ENCODE results near the gene PPP3R1. TPM values are rescaled to one million over a fixed set of nuclear protein-coding genes. Genes with fewer than 3 reads are reported as not detected.

The PPP3R1 gene
- total and polyA plus RNA-seq, 9 of the 15 experiments (the other 6 are each of a cell fraction or from before 2014, with no cell fraction given): 3.7 to 70.0 (median 24.8) TPM

DNA sequence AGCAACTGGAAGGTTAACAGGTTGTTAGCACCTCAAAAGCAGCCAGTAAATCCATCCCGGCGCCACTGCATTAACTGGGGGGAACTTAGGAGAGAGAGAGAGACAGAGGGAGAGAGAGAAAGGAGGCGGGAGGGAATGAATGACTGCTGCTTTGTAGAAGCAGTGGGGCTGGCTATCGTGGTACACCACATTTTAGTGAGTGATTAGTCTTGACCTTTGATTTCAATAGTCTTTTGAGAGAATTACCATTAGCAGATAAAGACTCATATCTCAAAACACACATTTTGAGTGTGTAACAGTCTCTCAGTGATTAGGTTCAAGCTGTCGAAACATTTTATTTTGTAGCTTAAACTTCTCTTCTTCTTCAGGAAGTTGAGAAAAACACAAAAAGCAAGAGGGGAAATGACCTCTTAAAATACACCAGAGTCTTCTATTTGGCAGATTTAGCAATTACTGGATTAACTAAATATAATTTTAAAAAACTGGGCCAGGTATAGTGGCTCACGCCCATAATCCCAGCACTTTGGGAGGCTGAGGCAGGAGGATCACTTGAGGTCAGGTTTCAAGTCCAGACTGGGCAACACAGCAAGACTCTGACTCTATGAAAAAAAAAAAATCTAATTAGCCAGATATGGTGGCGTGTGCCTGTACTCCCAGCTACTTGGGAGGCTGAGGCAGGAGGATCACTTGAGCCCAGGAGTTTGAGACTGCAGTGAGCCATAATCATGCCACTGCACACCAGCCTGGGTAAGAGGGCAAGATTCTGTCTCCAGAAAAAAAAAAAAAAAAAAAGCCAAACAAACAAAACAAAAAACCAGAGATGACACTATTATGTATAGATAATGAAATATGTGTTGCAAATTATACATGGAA, 116.6 kb downstream of the PPP3R1 start (continued):
- TF ChIP-seq IRF2 (CRISPR knock-in tag; IDR thresholded peaks at IDR 0.05): no peak
- no peak for TF ChIP-seq WHSC1 (IDR thresholded peaks at IDR 0.05; ENCODE audit: low read length)
- TF ChIP-seq, protein P1, sequence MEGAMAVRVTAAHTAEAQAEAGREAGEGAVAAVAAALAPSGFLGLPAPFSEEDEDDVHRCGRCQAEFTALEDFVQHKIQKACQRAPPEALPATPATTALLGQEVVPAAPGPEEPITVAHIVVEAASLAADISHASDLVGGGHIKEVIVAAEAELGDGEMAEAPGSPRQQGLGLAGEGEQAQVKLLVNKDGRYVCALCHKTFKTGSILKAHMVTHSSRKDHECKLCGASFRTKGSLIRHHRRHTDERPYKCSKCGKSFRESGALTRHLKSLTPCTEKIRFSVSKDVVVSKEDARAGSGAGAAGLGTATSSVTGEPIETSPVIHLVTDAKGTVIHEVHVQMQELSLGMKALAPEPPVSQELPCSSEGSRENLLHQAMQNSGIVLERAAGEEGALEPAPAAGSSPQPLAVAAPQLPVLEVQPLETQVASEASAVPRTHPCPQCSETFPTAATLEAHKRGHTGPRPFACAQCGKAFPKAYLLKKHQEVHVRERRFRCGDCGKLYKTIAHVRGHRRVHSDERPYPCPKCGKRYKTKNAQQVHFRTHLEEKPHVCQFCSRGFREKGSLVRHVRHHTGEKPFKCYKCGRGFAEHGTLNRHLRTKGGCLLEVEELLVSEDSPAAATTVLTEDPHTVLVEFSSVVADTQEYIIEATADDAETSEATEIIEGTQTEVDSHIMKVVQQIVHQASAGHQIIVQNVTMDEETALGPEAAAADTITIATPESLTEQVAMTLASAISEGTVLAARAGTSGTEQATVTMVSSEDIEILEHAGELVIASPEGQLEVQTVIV (CRISPR knock-in tag; IDR thresholded peaks at IDR 0.05; ENCODE audit: borderline replicate concordance): no peak
- no peak for TF ChIP-seq ZNF3 (CRISPR knock-in tag; IDR thresholded peaks at IDR 0.05)
- no peak for TF ChIP-seq ZNF785 (CRISPR knock-in tag; IDR thresholded peaks at IDR 0.05)
- TF ChIP-seq TRIM24 (IDR thresholded peaks at IDR 0.05): peak; percentile 96 to 97
- no peak for TF ChIP-seq TFAM (CRISPR knock-in tag; conservative IDR thresholded peaks at IDR 0.05)
- TF ChIP-seq ZNF12 (CRISPR knock-in tag; IDR thresholded peaks at IDR 0.05): no peak
- TF ChIP-seq LEF1 (IDR thresholded peaks at IDR 0.05): peak; percentile 93
- no peak for TF ChIP-seq RB1 (IDR thresholded peaks at IDR 0.05; ENCODE audit: low read depth)
- peak; percentile 63; the same call in 1 of the 2 replicates for TF ChIP-seq ESRRA (IDR thresholded peaks at IDR 0.05; ENCODE audit: borderline replicate concordance, low read depth)
- no peak for TF ChIP-seq CLOCK (CRISPR knock-in tag; IDR thresholded peaks at IDR 0.05; ENCODE audit: borderline replicate concordance)
- no peak for TF ChIP-seq HMG20B (CRISPR knock-in tag; IDR thresholded peaks at IDR 0.05)
- TF ChIP-seq GABPA (tag; conservative IDR thresholded peaks at IDR 0.05; ENCODE audit: low read depth): peak; percentile 29; the same call in 1 of the 2 replicates
- no peak for TF ChIP-seq ZNF134 (CRISPR knock-in tag; conservative IDR thresholded peaks at IDR 0.05)
- no peak for TF ChIP-seq MAFK (IDR thresholded peaks at IDR 0.05; ENCODE audit: low read length)
- TF ChIP-seq SMARCC2 (IDR thresholded peaks at IDR 0.05; ENCODE audit: low read depth): peak; percentile 97
- TF ChIP-seq ZNF184 (CRISPR knock-in tag; IDR thresholded peaks at IDR 0.05): no peak
- peak; percentile 74 for TF ChIP-seq NFATC3 (IDR thresholded peaks at IDR 0.05)
- TF ChIP-seq MYBL2 (IDR thresholded peaks at IDR 0.05; ENCODE audit: low read depth): no peak; the same call in 1 of the 2 replicates
- no peak for TF ChIP-seq MYBL2 (CRISPR knock-in tag; IDR thresholded peaks at IDR 0.05; ENCODE audit: borderline replicate concordance)
- TF ChIP-seq, protein P2, sequence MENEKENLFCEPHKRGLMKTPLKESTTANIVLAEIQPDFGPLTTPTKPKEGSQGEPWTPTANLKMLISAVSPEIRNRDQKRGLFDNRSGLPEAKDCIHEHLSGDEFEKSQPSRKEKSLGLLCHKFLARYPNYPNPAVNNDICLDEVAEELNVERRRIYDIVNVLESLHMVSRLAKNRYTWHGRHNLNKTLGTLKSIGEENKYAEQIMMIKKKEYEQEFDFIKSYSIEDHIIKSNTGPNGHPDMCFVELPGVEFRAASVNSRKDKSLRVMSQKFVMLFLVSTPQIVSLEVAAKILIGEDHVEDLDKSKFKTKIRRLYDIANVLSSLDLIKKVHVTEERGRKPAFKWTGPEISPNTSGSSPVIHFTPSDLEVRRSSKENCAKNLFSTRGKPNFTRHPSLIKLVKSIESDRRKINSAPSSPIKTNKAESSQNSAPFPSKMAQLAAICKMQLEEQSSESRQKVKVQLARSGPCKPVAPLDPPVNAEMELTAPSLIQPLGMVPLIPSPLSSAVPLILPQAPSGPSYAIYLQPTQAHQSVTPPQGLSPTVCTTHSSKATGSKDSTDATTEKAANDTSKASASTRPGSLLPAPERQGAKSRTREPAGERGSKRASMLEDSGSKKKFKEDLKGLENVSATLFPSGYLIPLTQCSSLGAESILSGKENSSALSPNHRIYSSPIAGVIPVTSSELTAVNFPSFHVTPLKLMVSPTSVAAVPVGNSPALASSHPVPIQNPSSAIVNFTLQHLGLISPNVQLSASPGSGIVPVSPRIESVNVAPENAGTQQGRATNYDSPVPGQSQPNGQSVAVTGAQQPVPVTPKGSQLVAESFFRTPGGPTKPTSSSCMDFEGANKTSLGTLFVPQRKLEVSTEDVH (IDR thresholded peaks at IDR 0.05; ENCODE audit: low read depth, partially characterized antibody): peak; percentile 71
- no peak for TF ChIP-seq MECOM (CRISPR knock-in tag; IDR thresholded peaks at IDR 0.05)

Data from K562 (cell line).